HG03521 (cell line): ENCODE measurements around the gene RAB11FIP4.

ENCODE experiments used
- ATAC-seq: cut with Tn5 transposase; IDR thresholded peaks from one replicate; pipeline ENCODE4 v1.9.1; 2021; ENCODE audit warnings: mild to moderate bottlenecking, moderate library complexity; ENCODE audit not compliant: unreplicated experiment

RAB11FIP4 gene

GRCh38 chr17:31537565-31538011 is 146.1 kb downstream of the RAB11FIP4 start:
- ATAC-seq = no peak

- ATAC-seq = peak; percentile 43
Measured at GRCh38 chr17:31538080-31538762, 146.7 kb downstream of the RAB11FIP4 start.

- no peak for ATAC-seq
Measured at GRCh38 chr17:31540602-31541307, 149.3 kb downstream of the RAB11FIP4 start.

GRCh38 chr17:31541559-31541958 is 150.1 kb downstream of the RAB11FIP4 start:
- ATAC-seq = no peak

GRCh38 chr17:31544186-31544585 is 152.7 kb downstream of the RAB11FIP4 start:
- ATAC-seq = no peak

- no peak for ATAC-seq
Measured at GRCh38 chr17:31546650-31547049, 155.2 kb downstream of the RAB11FIP4 start.

GRCh38 chr17:31548709-31549108 is 157.2 kb downstream of the RAB11FIP4 start:
- no peak for ATAC-seq

GRCh38 chr17:31549121-31549524 is 157.6 kb downstream of the RAB11FIP4 start:
- ATAC-seq = peak; percentile 9

- ATAC-seq = peak; percentile 67
Measured at GRCh38 chr17:31549525-31550388, 158.3 kb downstream of the RAB11FIP4 start.

- ATAC-seq = no peak
Measured at GRCh38 chr17:31550389-31551056, 159.0 kb downstream of the RAB11FIP4 start.

GRCh38 chr17:31552568-31552967 is 161.1 kb downstream of the RAB11FIP4 start:
- ATAC-seq = no peak

- ATAC-seq = no peak
Measured at GRCh38 chr17:31553506-31553905, 162.0 kb downstream of the RAB11FIP4 start.

- no peak for ATAC-seq
Measured at GRCh38 chr17:31554930-31555329, 163.5 kb downstream of the RAB11FIP4 start.

- ATAC-seq = no peak
Measured at GRCh38 chr17:31556969-31557645, 165.6 kb downstream of the RAB11FIP4 start.

GRCh38 chr17:31558748-31559583 is 167.5 kb downstream of the RAB11FIP4 start:
- ATAC-seq = peak; percentile 70

- ATAC-seq = no peak
Measured at GRCh38 chr17:31559584-31560501, 168.4 kb downstream of the RAB11FIP4 start.

- no peak for ATAC-seq
Measured at GRCh38 chr17:31560616-31561235, 169.3 kb downstream of the RAB11FIP4 start.
